ENCODE measurements around the gene ZFY. TPM values are rescaled to one million over a fixed set of nuclear protein-coding genes. Genes with fewer than 3 reads are reported as not detected.
A peak's percentile ranks its signal among the peaks of the same experiment; 100 is the strongest.

The ZFY gene
- total and polyA plus RNA-seq, 2 of the 13 experiments (the other 11 are each of a cell fraction or from before 2014, with no cell fraction given) = 3.3 to 17.1 TPM

GRCh38 chrY:2952912-2953311 lies 17.7 kb downstream of the ZFY start (continued):
- peak; percentile 18; the same call in 1 of the 2 replicates for TF ChIP-seq CREM (IDR thresholded peaks at IDR 0.05)
- no peak for TF ChIP-seq CREM (CRISPR knock-in tag; IDR thresholded peaks at IDR 0.05)
- TF ChIP-seq ZNF121 (CRISPR knock-in tag; IDR thresholded peaks at IDR 0.05) = peak; percentile 97
- TF ChIP-seq ZKSCAN5 (CRISPR knock-in tag; IDR thresholded peaks at IDR 0.05) = no peak
- no peak for TF ChIP-seq STAG1 (CRISPR knock-in tag; IDR thresholded peaks at IDR 0.05)
- no peak for TF ChIP-seq ZNF225 (CRISPR knock-in tag; IDR thresholded peaks at IDR 0.05)
- TF ChIP-seq NR1H2 (CRISPR knock-in tag; IDR thresholded peaks at IDR 0.05; ENCODE audit: borderline replicate concordance, low read depth) = no peak

GRCh38 chrY:2954735-2955134 lies 19.6 kb downstream of the ZFY start:
- 96% methylated on average over 2 of the region's 2 CpGs for WGBS (ENCODE audit: low lambda C conversion rate)
- CTCF ChIA-PET (ENCODE audit: low intra/inter-chr PET ratio, low total read pairs) = no interaction called here
- no TSS peak for BruUV-seq (replicated peaks)
- H3K27me3 ChIP-seq (ENCODE audit: control insufficient read depth in 1 of 2, insufficient read depth in 2 of 2, low read length in 2 of 2) = no peaks in the 10 kb centered on the region
- H3K9ac ChIP-seq (ENCODE audit: insufficient read depth, low read depth, low read length) = no peak overlapping the region
- ATAC-seq (no peak), FAIRE-seq (no peak), DNase-seq (ENCODE audit: low spot score) (no peak)
- no peak overlapping the region for H3K4me3 ChIP-seq (replicated peaks in 1 of 3; ENCODE audit: insufficient read depth in 1 of 3, low read depth in 2 of 3, low read length in 3 of 3)
- H3K4me2 ChIP-seq (ENCODE audit: low read depth, low read length) = no peak overlapping the region
- POLR2A ChIA-PET = no interaction called here
- peaks cover 39% of the 10 kb centered on the region for H3K4me1 ChIP-seq (ENCODE audit: insufficient read depth, low read length)
- TF ChIP-seq TERF1 (CRISPR knock-in tag; IDR thresholded peaks at IDR 0.05) (no peak), GMEB2 (CRISPR knock-in tag; IDR thresholded peaks at IDR 0.05; ENCODE audit: low read depth) (no peak), SP1 (IDR thresholded peaks at IDR 0.05) (no peak), SP1 (CRISPR knock-in tag; IDR thresholded peaks at IDR 0.05) (no peak), ARID5B (CRISPR knock-in tag; IDR thresholded peaks at IDR 0.05) (no peak), SNAI1 (CRISPR knock-in tag; IDR thresholded peaks at IDR 0.05; ENCODE audit: borderline replicate concordance) (no peak), ZNF879 (CRISPR knock-in tag; IDR thresholded peaks at IDR 0.05) (no peak), ZBTB14 (CRISPR knock-in tag; IDR thresholded peaks at IDR 0.05) (no peak), ZNF766 (CRISPR knock-in tag; IDR thresholded peaks at IDR 0.05; ENCODE audit: borderline replicate concordance) (no peak)
- peaks cover 0 to 2% of the 10 kb centered on the region in 2 experiments; a peak in 2 of 5 replicates for H3K36me3 ChIP-seq (replicated peaks in 1 of 2; ENCODE audit: control insufficient read depth in 1 of 2, insufficient read depth in 2 of 2, low read length in 2 of 2)
- no peak overlapping the region for H2AFZ ChIP-seq (ENCODE audit: low read length)
- in situ Hi-C loops (cut with HindIII; ENCODE audit: extremely low pct_ligation_motif_present, low pct_unique_long_range_greater_than_20kb) (no loop called here), intact Hi-C loops (cut with micrococcal nuclease; ENCODE audit: unreplicated experiment) (no loop called here)
- H3K9me3 ChIP-seq (ENCODE audit: low read length) = no peaks in the 10 kb centered on the region
- H4K20me1 ChIP-seq (ENCODE audit: insufficient read depth, low read length) = 0 out of 2 replicates have a peak, but pooled peaks cover 4% of the 10 kb centered on the region
- no peak overlapping the region for H3K27ac ChIP-seq (ENCODE audit: extremely low read length, insufficient read depth, low read length)
- peaks cover 51% of the 10 kb centered on the region for H3K79me2 ChIP-seq (ENCODE audit: insufficient read depth, low read length)

Data from HepG2 (cell line).